IPS-18a (cell line): Measurements from ENCODE around the gene OR2V1.
A peak's percentile ranks its signal among the peaks of the same experiment; 100 is the strongest.
"Not testable (repeated sequence)": the region's sequence is repeated elsewhere in the genome, so short reads cannot be mapped to it uniquely, and the experiment has no call there.

Source experiments
- H3K27ac ChIP-seq: one replicate; pipeline ENCODE4 v1.5.1; 2013; ENCODE audit warnings: low read length
- H3K27me3 ChIP-seq: one replicate; pipeline ENCODE4 v1.6.1; 2013; ENCODE audit warnings: mild to moderate bottlenecking, low read length; ENCODE audit not compliant: control insufficient read depth, insufficient read depth
- H3K36me3 ChIP-seq: one replicate; pipeline ENCODE4 v1.6.1; 2013; ENCODE audit warnings: low read depth, low read length; ENCODE audit not compliant: control insufficient read depth
- H3K4me1 ChIP-seq: one replicate; pipeline ENCODE4 v1.6.1; 2013; ENCODE audit warnings: low read depth, low read length; ENCODE audit not compliant: control insufficient read depth
- H3K4me3 ChIP-seq: one replicate; pipeline ENCODE4 v1.5.1; 2013; ENCODE audit warnings: low read length
- H3K9ac ChIP-seq: one replicate; pipeline ENCODE4 v1.6.1; 2013; ENCODE audit warnings: mild to moderate bottlenecking, low read length, moderate library complexity
- H3K9me3 ChIP-seq: one replicate; pipeline ENCODE4 v1.6.1; 2013; ENCODE audit warnings: low read depth, low read length; ENCODE audit not compliant: control insufficient read depth

OR2V1 gene

GRCh38 chr5:181156758-181157157 lies 25.8 kb upstream of the OR2V1 start:
- peaks cover 3% of the 10 kb centered on the region for H3K4me1 ChIP-seq
- no peak overlapping the region for H3K27ac ChIP-seq
- H3K36me3 ChIP-seq: no peaks in the 10 kb centered on the region
- H3K9me3 ChIP-seq: no peaks in the 10 kb centered on the region
- H3K9ac ChIP-seq: no peak overlapping the region
- no peak overlapping the region for H3K4me3 ChIP-seq
- peaks cover 12% of the 10 kb centered on the region for H3K27me3 ChIP-seq

- Histone ChIP-seq H3K9ac (no peak overlapping the region), H3K36me3 (no peaks in the 10 kb centered on the region), H3K27ac (no peak overlapping the region), H3K27me3 (peaks cover 13% of the 10 kb centered on the region), H3K4me3 (no peak overlapping the region), H3K9me3 (no peaks in the 10 kb centered on the region), H3K4me1 (peaks cover 6% of the 10 kb centered on the region)
These were observed 22.8 kb upstream of the OR2V1 start for GRCh38 chr5:181153814-181154213.

- Histone ChIP-seq H3K4me1 (peaks cover 6% of the 10 kb centered on the region), H3K36me3 (no peaks in the 10 kb centered on the region), H3K27me3 (peaks cover 13% of the 10 kb centered on the region), H3K27ac (no peak overlapping the region), H3K4me3 (no peak overlapping the region), H3K9me3 (no peaks in the 10 kb centered on the region), H3K9ac (no peak overlapping the region)
These were observed 21.4 kb upstream of the OR2V1 start for GRCh38 chr5:181152406-181152805.

- Histone ChIP-seq H3K27me3 (peaks cover 6% of the 10 kb centered on the region), H3K9ac (no peak overlapping the region), H3K4me1 (peaks cover 16% of the 10 kb centered on the region), H3K36me3 (no peaks in the 10 kb centered on the region), H3K27ac (no peak overlapping the region), H3K4me3 (no peak overlapping the region), H3K9me3 (no peaks in the 10 kb centered on the region)
These were observed 20.2 kb upstream of the OR2V1 start for GRCh38 chr5:181151146-181151545.

GRCh38 chr5:181149806-181150733 lies 19.1 kb upstream of the OR2V1 start:
- H3K36me3 ChIP-seq: no peaks in the 10 kb centered on the region
- no peak overlapping the region for H3K9ac ChIP-seq
- H3K27ac ChIP-seq: no peak overlapping the region
- no peaks in the 10 kb centered on the region for H3K9me3 ChIP-seq
- no peak overlapping the region for H3K4me3 ChIP-seq
- H3K4me1 ChIP-seq: peaks cover 16% of the 10 kb centered on the region
- H3K27me3 ChIP-seq: peaks cover 6% of the 10 kb centered on the region

GRCh38 chr5:181149355-181149754 lies 18.4 kb upstream of the OR2V1 start:
- peaks cover 16% of the 10 kb centered on the region for H3K4me1 ChIP-seq
- H3K27me3 ChIP-seq: peaks cover 6% of the 10 kb centered on the region
- no peak overlapping the region for H3K27ac ChIP-seq

GRCh38 chr5:181146927-181147636 lies 16.1 kb upstream of the OR2V1 start, which contains the start of gene OR2V2:
OR2V2 (plus strand) TSS chr5:181147586; CDS start chr5:181154943, 7,357 bp downstream.
- not testable (repeated sequence) for H3K9ac ChIP-seq, H3K27me3 ChIP-seq, H3K9me3 ChIP-seq, H3K36me3 ChIP-seq, H3K27ac ChIP-seq
- H3K4me1 ChIP-seq: peaks cover 16% of the 10 kb centered on the region
- peak within 1 kb of the TSS; percentile 14 for H3K4me3 ChIP-seq

More at GRCh38 chr5:181149355-181149754, 18.4 kb upstream of the OR2V1 start:
- no peak overlapping the region for H3K9ac ChIP-seq
- no peaks in the 10 kb centered on the region for H3K9me3 ChIP-seq
- no peaks in the 10 kb centered on the region for H3K36me3 ChIP-seq
- no peak overlapping the region for H3K4me3 ChIP-seq

- H3K27me3 ChIP-seq: no peaks in the 10 kb centered on the region
- no peak overlapping the region for H3K9ac ChIP-seq
- no peaks in the 10 kb centered on the region for H3K36me3 ChIP-seq
- H3K27ac ChIP-seq: no peak overlapping the region
- no peak overlapping the region for H3K4me3 ChIP-seq
- H3K9me3 ChIP-seq: no peaks in the 10 kb centered on the region
- peaks cover 16% of the 10 kb centered on the region for H3K4me1 ChIP-seq
These were observed 14.2 kb upstream of the OR2V1 start for GRCh38 chr5:181145133-181145532.

- Histone ChIP-seq H3K9me3 (no peaks in the 10 kb centered on the region), H3K4me1 (peaks cover 7% of the 10 kb centered on the region)
These were observed 11.1 kb upstream of the OR2V1 start for GRCh38 chr5:181142054-181142453.

GRCh38 chr5:181140766-181141165 lies 9.8 kb upstream of the OR2V1 start:
- Histone ChIP-seq H3K9ac (no peak overlapping the region), H3K4me1 (no peaks in the 10 kb centered on the region), H3K9me3 (no peaks in the 10 kb centered on the region), H3K27ac (no peak overlapping the region), H3K27me3 (no peaks in the 10 kb centered on the region), H3K36me3 (no peaks in the 10 kb centered on the region), H3K4me3 (no peak overlapping the region)

More at GRCh38 chr5:181142054-181142453, 11.1 kb upstream of the OR2V1 start:
- Histone ChIP-seq H3K36me3 (no peaks in the 10 kb centered on the region), H3K4me3 (no peak overlapping the region), H3K9ac (no peak overlapping the region), H3K27me3 (no peaks in the 10 kb centered on the region), H3K27ac (no peak overlapping the region)

GRCh38 chr5:181138258-181138657 lies 7.3 kb upstream of the OR2V1 start:
- Histone ChIP-seq H3K4me1 (no peaks in the 10 kb centered on the region), H3K9me3 (no peaks in the 10 kb centered on the region), H3K36me3 (no peaks in the 10 kb centered on the region), H3K9ac (no peak overlapping the region), H3K27me3 (no peaks in the 10 kb centered on the region), H3K27ac (no peak overlapping the region), H3K4me3 (no peak overlapping the region)
